Measurements from ENCODE around the gene CORO2B. TPM values are rescaled to one million over a fixed set of nuclear protein-coding genes. Genes with fewer than 3 reads are reported as not detected.
A peak's percentile ranks its signal among the peaks of the same experiment; 100 is the strongest.

The CORO2B gene
- polyA plus RNA-seq, 3 donors: 0.03 TPM; not detected in 2

DNA sequence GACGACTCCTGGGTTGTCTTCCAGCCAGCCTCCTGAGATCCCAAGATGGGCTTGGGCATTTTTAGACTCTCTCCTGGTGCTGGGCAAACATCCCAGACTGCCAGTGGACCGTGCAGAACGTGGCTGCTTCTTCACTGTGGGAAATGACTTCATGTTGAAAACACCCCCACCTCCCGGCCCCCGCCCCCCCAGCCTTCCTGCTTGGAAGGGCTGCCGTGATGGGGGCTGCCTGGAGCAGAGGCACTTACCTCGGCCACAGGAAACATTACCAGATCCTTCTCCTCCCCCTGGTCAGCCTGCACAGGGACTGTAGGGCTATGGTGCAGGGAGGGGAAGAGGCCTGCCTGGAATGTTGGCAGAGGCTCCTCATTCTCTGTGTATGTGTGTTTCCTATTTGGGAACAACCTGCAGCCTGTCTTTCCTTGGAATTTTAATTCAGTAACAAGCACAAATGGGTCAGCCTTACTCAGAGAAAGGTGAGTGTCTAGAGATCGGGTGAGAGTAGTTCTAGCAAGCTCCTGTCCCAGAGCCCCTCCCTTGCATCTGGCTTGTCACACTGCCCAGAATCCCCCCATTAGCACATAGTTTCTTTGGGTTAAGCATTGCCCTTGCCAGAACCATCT lies 151.1 kb downstream of the CORO2B start:
- Histone ChIP-seq H3K4me2 (replicated peaks; ENCODE audit: extremely low read depth, low read length, poor library complexity, severe bottlenecking) (no peak overlapping the region), H3K27me3 (ENCODE audit: control insufficient read depth in 2 of 2, insufficient read depth in 2 of 2, low read length in 2 of 2) (no peaks in the 10 kb centered on the region), H2AFZ (ENCODE audit: insufficient read depth, low read depth, low read length, poor library complexity, severe bottlenecking) (no peak overlapping the region), H3K79me2 (ENCODE audit: insufficient read depth, low read length) (no peaks in the 10 kb centered on the region), H4K20me1 (ENCODE audit: insufficient read depth, low read length) (no peaks in the 10 kb centered on the region), H3K4me1 (ENCODE audit: control insufficient read depth in 1 of 2, insufficient read depth in 2 of 2, low read length in 2 of 2) (peaks cover 10 to 14% of the 10 kb centered on the region in 2 donors), H3K9me3 (replicated peaks in 1 of 2; ENCODE audit: control insufficient read depth in 1 of 2, insufficient read depth in 1 of 2, low read length in 2 of 2) (no peaks in the 10 kb centered on the region), H3K27ac (ENCODE audit: low read depth in 1 of 2, low read length in 2 of 2) (no peak overlapping the region), H3K4me3 (replicated peaks in 1 of 3; ENCODE audit: low read depth in 2 of 3, low read length in 3 of 3) (no peak overlapping the region), H3K36me3 (replicated peaks in 1 of 2; ENCODE audit: control insufficient read depth in 1 of 2, insufficient read depth in 2 of 2, low read length in 2 of 2) (no peaks in the 10 kb centered on the region), H3K9ac (ENCODE audit: insufficient read depth, low read length, poor library complexity, severe bottlenecking) (no peak overlapping the region)
- Mint-ChIP-seq H3K27ac (no peak overlapping the region), H3K9me3 (peaks cover 0 to 2% (median 0%) of the 10 kb centered on the region in 7 donors), H3K4me1 (peaks cover 15% of the 10 kb centered on the region), H3K4me3 (no peak overlapping the region), H3K36me3 (no peaks in the 10 kb centered on the region), H3K27me3 (ENCODE audit: low read depth in 3 of 3) (peaks cover 0 to 5% (median 1%) of the 10 kb centered on the region in 3 donors)
- no CpG with 5 or more reads among the region's 8 CpGs for WGBS (ENCODE audit: insufficient coverage)
- TF ChIP-seq, protein P1, sequence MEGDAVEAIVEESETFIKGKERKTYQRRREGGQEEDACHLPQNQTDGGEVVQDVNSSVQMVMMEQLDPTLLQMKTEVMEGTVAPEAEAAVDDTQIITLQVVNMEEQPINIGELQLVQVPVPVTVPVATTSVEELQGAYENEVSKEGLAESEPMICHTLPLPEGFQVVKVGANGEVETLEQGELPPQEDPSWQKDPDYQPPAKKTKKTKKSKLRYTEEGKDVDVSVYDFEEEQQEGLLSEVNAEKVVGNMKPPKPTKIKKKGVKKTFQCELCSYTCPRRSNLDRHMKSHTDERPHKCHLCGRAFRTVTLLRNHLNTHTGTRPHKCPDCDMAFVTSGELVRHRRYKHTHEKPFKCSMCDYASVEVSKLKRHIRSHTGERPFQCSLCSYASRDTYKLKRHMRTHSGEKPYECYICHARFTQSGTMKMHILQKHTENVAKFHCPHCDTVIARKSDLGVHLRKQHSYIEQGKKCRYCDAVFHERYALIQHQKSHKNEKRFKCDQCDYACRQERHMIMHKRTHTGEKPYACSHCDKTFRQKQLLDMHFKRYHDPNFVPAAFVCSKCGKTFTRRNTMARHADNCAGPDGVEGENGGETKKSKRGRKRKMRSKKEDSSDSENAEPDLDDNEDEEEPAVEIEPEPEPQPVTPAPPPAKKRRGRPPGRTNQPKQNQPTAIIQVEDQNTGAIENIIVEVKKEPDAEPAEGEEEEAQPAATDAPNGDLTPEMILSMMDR (IDR thresholded peaks at IDR 0.05): no peak
- DNase-seq: no peak
- intact Hi-C loops (cut with micrococcal nuclease): loop anchor here (2.0 to 10.0 kb wide), 4 partner anchors 97 to 147 kb away; no protein-coding TSS in a partner anchor

DNA sequence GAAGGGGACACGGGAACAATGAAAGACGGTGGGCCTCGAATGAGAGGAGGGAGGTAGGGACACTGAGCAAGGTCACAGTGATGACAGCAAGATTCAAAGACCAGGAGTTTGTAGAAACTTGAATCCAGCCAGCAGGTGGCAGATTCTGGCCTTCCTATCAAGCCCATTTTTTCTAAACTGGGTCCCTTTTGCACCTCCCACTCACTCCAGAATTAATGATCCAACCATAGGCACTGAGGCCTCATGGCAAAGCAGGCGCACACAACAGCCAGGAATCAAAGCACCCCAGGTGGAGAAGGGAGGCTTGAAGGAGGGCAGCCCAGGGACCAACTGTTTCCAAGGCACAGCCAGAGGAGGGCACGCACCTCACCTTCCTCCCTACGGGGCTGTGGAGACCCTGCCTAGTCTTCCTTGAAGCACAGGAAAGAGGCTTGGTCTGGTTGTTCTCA lies 151.7 kb downstream of the CORO2B start:
- Histone ChIP-seq H2AFZ (ENCODE audit: insufficient read depth, low read depth, low read length, poor library complexity, severe bottlenecking) (no peak overlapping the region), H3K4me1 (ENCODE audit: control insufficient read depth in 1 of 2, insufficient read depth in 2 of 2, low read length in 2 of 2) (peaks cover 8 to 12% of the 10 kb centered on the region in 2 donors), H3K27me3 (ENCODE audit: control insufficient read depth in 2 of 2, insufficient read depth in 2 of 2, low read length in 2 of 2) (no peaks in the 10 kb centered on the region), H3K9me3 (replicated peaks in 1 of 2; ENCODE audit: control insufficient read depth in 1 of 2, insufficient read depth in 1 of 2, low read length in 2 of 2) (no peaks in the 10 kb centered on the region), H3K4me3 (replicated peaks in 1 of 3; ENCODE audit: low read depth in 2 of 3, low read length in 3 of 3) (no peak overlapping the region), H3K36me3 (replicated peaks in 1 of 2; ENCODE audit: control insufficient read depth in 1 of 2, insufficient read depth in 2 of 2, low read length in 2 of 2) (no peaks in the 10 kb centered on the region), H3K4me2 (replicated peaks; ENCODE audit: extremely low read depth, low read length, poor library complexity, severe bottlenecking) (no peak overlapping the region), H4K20me1 (ENCODE audit: insufficient read depth, low read length) (no peaks in the 10 kb centered on the region), H3K79me2 (ENCODE audit: insufficient read depth, low read length) (no peaks in the 10 kb centered on the region), H3K9ac (ENCODE audit: insufficient read depth, low read length, poor library complexity, severe bottlenecking) (no peak overlapping the region), H3K27ac (ENCODE audit: low read depth in 1 of 2, low read length in 2 of 2) (no peak overlapping the region)
- no peak overlapping the region for H3K27ac Mint-ChIP-seq
- no peak overlapping the region for H3K4me3 Mint-ChIP-seq
- TF ChIP-seq, protein P1 (IDR thresholded peaks at IDR 0.05): peak; percentile 70
- intact Hi-C loops (cut with micrococcal nuclease): loop anchor here (2.0 to 10.0 kb wide), 4 partner anchors 97 to 147 kb away; no protein-coding TSS in a partner anchor
- peaks cover 17% of the 10 kb centered on the region for H3K4me1 Mint-ChIP-seq
- H3K9me3 Mint-ChIP-seq: peaks cover 0 to 2% (median 0%) of the 10 kb centered on the region in 7 donors
- DNase-seq: peak; percentile 38 to 55 (median 45)
- H3K36me3 Mint-ChIP-seq: no peaks in the 10 kb centered on the region
- peaks cover 0 to 3% (median 1%) of the 10 kb centered on the region in 3 donors for H3K27me3 Mint-ChIP-seq (ENCODE audit: low read depth in 3 of 3)
- WGBS (ENCODE audit: insufficient coverage): 60% methylated on average over 3 of the region's 6 CpGs

All from CD14-positive monocyte (primary cell).